GM21515 (cell line): ENCODE results near the gene GPR155.
"Not testable (repeated sequence)": the region's sequence is repeated elsewhere in the genome, so short reads cannot be mapped to it uniquely, and the experiment has no call there.

Experiments used
- ATAC-seq: cut with Tn5 transposase; IDR thresholded peaks from one replicate; pipeline ENCODE4 v1.9.1; 2021; ENCODE audit not compliant: unreplicated experiment

The GPR155 gene

DNA sequence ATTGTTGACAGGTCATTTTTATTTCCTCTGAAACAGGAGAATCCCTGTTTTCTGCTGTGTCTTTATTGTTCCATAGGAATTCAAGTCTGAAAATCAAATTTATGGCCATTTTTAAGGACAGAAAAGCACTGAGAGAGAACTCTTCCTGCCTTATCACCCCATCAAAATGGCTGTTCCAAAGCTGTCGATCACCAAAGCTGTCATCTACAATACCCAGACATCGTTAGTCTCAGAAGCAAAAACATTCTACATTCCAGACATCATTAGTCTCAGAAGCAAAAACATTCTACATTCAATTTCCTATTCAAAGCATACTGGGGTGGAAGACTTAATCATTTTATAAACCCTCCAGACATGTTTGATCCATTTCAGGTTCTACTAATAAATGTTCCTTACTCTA, 46.9 kb downstream of the GPR155 start:
- no peak for ATAC-seq

DNA sequence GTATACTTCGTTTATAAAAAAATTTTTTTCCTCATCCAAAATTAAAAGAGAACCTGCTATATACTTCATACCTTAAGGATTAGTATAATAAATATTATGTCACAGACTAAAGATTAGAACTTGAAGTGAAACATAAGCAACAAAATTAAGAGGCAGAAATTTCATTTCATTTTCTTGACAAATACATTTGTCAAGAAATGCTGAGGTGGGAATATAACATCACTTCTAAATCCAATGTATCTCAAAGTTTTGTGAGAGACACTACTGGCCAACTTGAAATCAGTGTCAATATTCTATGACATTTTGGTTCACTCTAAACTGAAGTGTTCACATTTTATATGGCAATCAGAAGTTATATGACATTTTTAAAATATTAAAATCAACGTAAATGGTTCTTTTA, 47.5 kb downstream of the GPR155 start:
- no peak for ATAC-seq

DNA sequence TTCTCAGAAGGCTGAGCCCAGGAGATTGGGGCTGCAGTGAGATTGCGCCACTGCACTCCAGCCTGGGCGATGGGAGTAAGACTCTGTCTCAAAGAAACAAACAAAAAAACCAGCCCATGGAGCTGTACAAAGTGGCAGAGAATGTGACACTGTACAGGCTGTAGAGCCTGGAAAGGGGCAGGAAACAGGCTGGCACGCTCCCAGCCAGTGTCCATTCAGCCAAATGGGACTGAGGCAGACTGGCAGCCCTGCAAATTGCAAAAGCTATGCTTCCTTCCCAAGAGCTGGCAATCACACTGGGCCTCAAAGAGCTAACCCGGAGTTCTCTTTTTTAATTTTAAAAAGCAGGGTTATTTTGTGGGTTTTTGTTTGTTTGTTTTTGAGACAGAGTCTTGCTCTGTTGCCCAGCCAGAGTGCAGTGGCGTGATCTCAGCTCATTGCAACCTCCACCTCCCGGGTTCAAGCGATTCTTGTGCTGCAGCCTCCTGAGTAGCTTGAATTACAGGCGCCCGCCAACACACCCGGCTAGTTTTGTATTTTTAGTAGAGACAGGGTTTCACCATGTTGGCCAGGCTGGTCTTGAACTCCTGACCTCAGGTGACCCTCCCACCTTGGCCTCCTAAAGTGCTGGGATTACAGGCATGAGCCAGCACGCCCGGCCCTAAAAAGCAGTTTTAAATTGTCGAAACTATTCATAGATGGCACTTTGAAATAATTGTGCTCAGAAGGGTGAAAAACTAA, 48.5 kb downstream of the GPR155 start:
- no peak for ATAC-seq

DNA sequence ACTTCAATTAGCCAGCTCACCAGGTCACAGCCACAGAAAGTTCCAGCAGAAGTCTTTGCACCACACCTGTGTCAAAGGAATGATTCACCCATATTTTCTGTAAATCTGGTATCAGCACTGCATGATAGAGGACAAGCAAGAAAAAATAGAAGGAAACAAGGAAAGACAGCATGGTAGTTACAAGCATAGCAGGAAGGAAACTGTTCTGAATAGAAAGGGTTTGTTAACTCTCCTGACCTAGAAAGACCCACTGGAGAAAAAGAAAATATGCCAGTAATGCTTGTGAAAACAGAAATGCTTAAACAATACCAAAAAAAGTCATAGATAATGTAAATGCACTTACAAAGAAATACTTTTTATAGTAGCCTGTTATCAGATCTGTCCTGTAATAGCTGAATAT, 50.5 kb downstream of the GPR155 start:
- ATAC-seq: no peak

DNA sequence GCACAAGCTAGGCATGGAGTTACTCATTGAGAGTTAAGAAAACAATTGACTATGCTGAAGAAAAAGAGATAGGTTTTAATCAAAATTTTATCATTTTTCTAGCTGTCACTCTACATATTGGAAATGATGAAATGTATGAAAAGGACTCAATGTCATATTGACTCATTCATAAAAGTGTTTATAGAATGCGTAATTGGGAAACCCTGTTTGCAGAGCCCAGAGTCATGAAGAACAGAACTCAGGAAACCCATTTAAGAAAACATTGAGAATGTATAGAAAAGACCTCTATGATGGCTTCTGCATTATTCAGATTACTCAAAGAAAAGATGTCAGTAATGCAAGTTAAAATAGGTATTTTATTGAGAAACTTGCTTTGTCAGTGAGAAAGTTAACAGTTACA, 54.9 kb downstream of the GPR155 start:
- ATAC-seq: no peak

DNA sequence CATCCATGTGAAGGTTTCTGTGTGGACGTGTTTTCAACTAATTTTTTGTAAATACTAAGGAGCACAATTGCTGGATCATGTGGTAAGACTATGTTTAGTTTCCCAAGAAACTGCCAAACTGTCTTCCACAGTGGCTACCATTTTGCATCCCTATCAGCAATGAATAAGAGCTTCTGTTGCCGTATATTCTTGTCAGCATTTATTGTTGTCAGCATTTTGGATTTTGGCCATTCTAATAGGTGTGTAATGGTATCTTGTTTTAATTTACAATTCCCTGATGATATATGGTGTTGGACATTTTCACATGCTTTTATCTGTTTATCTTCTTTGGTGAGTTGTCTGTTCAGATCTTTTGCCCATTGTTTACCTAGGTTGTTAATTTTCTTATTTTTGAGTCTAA, 56.8 kb downstream of the GPR155 start:
- no peak for ATAC-seq

DNA sequence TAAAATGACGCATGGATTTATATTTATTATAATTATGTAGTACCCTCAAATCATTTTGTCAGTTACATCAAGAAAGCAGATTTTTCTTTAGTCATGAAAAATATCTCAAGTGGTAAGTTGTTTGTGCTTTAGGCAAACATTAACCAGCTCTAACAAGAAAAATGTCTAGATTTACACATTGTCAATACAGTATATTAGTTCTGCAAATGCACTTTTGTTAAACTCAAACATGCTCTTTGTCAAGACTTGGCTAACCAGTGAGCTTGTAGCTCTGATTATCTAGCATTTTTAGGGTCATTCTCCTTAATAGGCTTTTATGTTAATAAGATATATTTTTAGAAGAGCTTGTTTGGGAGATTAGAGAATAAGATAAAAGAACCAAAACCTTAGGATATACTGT, 58.6 kb downstream of the GPR155 start:
- no peak for ATAC-seq

DNA sequence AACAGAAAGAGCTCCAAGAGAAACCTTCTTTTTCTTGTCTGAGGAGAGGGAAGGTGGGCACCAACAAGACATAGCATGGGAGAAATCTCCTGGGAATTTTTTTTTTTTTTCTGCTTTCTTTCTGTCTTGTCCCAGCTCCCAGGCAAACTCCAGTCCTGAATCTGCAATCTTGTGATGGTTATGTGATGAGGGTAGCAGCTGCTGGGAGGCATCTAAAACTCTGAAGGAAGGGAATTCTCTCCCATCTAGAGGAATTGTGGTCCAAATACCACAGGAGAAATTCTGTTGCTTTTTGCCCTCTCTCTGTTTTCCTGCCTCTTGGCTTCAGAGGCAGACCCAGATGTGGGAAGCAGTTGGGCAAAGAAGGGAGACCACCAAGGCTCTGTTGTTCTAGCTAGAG, 74.6 kb downstream of the GPR155 start:
- ATAC-seq: no peak

DNA sequence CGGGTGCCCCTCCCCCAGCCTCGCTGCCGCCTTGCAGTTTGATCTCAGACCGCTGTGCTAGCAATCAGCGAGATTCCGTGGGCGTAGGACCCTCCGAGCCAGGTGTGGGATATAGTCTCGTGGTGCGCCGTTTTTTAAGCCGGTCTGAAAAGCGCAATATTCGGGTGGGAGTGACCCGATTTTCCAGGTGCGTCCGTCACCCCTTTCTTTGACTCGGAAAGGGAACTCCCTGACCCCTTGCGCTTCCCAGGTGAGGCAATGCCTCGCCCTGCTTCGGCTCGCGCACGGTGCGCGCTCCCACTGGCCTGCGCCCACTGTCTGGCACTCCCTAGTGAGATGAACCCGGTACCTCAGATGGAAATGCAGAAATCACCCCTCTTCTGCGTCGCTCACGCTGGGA, 76.8 kb downstream of the GPR155 start:
- ATAC-seq: not testable (repeated sequence)

DNA sequence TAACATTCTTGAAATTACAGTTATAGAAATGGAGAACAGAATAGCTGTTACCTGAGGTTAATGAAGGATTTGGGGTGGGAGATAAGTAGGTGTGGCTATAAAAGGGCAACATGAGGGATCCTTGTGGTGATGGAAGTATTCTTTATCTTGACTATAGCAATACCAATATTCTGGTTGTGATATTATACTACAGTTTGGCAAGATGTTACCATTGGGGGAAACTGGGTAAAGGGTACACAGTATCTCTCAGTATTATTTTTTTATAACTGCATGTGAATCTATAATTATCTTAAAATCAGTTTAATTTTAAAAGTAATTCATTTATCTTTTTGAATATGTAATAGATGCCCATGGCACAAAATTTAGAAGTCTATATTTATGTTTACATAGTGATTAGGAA, 83.2 kb downstream of the GPR155 start:
- ATAC-seq: no peak

DNA sequence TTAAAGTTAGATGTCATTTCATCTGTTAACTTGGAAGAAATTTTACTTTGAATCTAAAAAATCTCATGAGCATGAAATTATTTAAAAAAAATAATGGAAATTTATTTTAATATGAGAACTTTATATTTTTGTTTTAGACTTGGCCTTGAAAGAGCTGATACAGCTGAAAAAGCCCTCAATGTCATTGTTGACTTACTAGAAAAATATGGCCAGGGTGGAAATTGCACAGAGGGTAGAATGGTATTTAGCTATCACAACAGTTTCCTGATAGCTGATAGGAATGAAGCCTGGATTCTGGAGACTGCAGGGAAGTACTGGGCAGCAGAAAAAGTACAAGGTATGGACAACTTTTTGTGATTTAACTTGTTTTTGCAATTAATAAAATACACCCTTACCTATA, 86.0 kb downstream of the GPR155 start:
- no peak for ATAC-seq

DNA sequence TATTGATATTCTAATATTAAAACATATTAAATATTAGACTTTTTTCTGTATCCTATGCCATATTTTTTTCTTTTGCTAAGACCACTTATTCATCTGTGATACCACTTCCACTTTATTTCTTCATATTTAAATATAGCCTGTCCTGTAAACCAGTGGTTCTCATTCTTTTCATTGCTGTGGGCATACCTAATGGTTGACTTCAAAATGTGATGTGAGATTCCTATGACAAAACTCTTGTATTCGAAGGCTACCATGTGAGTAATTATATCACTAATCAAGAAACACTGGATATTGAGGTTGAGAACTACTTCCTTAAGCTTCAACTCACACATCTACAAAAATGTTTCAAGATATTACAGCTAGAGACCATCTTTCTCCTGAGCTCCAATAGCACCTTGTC, 87.7 kb downstream of the GPR155 start:
- ATAC-seq: no peak

DNA sequence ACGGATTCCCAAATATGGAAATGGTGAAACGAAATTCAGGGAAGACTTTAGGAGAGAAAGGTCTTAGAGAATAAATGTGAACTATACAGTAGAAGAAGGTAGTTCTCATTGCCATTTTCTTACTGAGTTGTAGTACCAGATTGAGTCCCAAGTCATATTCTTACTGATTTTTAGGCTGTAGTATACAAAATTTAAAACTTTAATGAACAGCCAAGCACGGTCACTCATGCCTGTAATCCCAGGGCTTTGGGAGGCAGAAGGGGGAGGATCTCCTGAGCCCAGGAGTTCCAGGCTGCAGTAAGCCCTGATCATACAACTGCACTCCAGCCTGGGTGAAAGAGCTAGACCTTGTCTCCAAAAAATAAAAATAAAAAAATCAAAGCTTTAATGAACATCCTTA, 89.1 kb downstream of the GPR155 start:
- ATAC-seq: no peak

DNA sequence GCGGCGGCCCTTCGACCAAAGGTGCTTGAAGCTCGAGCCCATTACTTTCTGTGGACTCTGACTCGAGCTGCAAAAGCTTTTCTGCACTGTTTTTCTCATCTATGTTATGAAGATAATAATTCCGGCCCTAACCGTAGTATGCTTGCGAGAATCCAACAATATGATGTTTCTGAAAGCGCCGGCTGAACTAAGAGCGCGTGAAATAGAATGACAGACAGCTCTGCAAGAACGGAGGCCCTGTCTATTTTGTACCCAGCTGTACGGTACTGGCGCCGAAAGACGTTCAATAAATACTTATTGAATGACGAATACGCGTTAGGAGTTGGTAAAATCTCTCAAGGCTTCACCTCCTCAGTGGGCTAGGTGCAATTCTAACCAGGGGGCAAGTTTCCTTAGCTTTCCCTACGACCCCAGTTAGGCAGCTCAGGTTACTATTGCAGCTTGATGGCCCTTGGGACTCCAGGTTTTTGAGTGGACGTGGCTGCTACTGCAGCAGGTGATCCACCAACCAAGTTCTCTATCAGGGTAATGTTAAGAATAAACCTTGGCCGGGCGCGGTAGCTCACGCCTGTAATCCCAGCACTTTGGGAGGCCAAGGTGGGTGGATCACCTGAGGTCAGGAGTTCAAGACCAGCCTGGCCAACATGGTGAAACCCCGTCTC, 90.7 kb downstream of the GPR155 start:
- ATAC-seq: no peak

DNA sequence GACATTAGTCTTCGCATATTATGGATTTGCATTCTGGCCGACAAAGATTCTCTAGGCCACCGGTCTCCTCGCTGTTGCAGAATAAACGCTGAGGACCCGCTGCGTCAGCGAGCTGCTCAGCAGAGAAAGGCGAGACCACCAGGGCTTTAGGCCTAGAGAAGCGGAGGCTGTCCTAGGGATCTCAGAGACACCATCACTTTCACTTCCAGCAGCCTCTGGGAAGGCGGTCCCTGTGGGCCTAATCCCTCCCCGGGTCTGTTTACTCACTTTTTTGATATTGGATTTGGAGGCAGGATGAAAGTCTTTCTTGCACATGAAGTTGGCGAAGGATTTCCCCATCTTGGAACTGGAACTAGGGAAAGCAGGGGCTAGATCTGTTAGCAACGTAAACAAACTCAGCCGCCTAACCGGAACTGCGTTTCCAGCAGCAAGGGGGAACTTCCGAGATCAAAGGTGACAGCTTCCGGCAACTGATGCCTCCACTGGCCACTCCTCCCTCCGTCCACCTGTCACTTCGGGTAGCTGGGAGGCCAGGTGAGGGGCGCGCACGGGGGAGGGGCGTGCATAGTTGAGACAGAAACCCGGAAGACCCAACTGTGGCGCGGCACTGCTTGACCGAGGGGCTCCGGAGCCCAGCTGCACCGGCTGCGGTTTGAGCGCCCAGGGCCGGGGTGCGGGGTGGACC, 91.4 kb downstream of the GPR155 start, which contains the start of gene SCRN3:
Gene SCRN3, plus strand, starts transcription at position 447 of the 685 bp plus-strand sequence. CDS start 2,554 bp downstream, outside the sequence.
- ATAC-seq: peak; percentile 97

DNA sequence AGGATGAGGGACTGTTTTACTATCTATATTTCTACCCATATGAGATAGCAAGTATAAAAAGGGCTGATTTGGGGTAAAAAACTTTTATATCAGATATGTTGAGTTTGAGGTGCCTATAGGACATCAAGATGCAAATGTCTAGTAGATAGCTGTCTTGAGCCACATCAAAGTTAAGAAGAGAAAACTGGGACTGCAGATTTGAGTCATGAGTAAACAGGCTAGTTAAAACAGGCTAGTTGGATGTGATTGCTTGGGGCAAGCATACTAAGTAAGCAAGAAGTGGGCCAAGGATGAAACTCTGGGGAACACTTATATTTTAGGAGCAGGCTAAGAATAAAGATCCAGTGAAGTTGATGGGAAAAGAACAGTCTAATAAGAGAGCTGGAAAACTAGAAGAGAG, 94.1 kb downstream of the GPR155 start:
- ATAC-seq: no peak

DNA sequence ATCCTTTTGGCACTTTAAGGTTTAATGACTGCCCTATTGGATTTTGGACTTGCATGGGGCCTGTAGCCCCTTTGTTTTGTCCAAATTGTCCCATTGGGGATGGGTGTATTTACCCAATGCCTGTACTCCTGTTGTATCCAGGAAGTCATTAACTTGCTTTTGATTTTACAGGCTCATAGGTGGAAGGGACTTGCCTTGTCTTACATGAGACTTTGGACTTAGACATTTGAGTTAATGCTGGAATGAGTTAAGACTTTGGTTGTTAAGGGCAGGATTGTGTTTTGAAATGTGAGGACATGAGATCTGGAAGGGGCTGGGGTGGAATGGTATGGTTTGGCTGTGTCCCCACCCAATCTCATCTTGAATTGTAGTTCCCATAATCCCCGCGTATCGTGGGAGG, 96.5 kb downstream of the GPR155 start:
- not testable (repeated sequence) for ATAC-seq

DNA sequence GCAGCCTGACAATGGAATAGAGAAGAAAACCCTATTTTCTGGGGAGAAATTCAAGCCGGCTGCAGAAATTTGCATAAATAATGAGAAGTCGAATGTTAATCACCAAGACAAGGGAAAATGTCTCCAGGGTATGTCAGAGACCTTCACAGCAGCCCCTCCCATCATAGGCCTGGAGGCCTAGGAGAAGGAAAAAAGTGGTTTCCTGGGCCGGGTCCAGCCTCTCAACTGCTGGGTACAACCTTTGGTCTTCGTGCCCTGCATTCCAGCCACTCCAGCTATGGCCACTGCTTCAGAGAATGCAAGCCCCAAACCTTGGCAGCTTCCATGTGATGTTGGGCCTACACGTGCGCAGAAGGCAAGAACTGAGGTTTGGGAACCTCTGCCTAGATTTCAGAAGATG, 97.3 kb downstream of the GPR155 start:
- ATAC-seq: no peak

DNA sequence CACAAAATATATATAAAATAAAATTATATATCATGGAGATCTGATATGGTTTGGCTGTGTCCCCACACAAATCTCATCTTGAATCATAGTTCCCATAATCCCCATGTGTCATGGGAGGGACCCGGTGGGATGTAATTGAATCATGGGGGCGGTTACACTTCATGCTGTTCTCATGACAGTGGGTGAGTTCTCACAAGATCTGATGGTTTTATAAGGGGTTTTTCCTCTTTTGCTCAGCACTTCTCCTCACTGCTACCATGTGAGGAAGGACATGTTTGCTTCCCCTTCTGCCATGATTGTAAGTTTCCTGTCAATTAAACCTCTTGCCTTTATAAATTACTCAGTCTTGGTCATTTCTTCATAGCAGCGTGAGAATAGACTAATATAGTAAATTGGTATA, 98.1 kb downstream of the GPR155 start:
- ATAC-seq: not testable (repeated sequence)

DNA sequence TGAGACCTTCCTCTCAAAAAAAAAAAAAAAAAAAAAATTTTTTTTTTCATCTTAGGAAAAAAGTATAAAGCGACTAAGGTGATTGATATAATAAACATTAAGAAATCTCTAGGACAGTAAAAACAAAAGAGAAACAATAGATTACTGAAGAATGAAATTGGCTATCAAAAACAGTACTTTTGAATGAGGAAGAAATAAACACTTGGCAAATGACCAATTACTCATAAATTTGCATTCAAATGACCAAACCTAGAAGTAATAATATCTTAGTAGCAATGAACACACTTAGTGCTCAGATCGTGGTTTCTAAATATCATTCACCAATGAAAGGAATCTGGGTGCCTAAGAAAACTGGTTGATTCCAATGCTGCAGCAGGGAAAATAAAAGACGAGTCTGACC, 101.6 kb downstream of the GPR155 start:
- no peak for ATAC-seq

DNA sequence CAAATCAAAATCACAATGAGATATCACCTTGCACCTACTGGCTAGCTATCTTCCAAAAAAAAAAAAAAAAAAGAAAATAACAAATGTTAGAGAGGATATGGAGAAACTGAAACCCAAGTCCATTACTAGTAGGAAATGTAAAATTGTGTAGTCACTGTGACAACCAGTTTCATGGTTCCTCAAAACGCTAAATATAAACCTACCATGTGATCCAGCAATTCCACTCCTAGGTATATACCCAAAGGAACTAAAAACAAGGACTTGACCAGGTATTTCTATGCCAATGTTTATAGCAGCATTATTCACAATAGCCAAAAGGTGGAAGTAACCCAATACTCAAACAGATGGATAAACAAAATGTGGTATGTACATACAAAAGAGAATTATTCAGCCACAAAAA, 103.0 kb downstream of the GPR155 start:
- ATAC-seq: no peak
